GM23338 (cell line): ENCODE data around the gene DCD. TPM values are rescaled to one million over a fixed set of nuclear protein-coding genes. Genes with fewer than 3 reads are reported as not detected.

Experiments
- ATAC-seq: fragments of 200-7000 bp; cut with Tn5 transposase; 3 replicates; pipeline ENCODE4 v1.9.1; 2020
- DNase-seq: peaks from one replicate; pipeline ENCODE4 v3.0.0-alpha.2; 2015; ENCODE audit warnings: low spot score
- H2AFZ ChIP-seq: fragments of 200-600 bp; sonication (generic); 2 replicates; pipeline ENCODE4 v1.8.0; 2016; ENCODE audit warnings: antibody characterized with exemption, mild to moderate bottlenecking, moderate library complexity
- H3F3A ChIP-seq: fragments of 200-600 bp; sonication (generic); replicated peaks from 2 replicates; pipeline ENCODE4 v1.8.0; 2017; ENCODE audit warnings: antibody characterized with exemption, mixed run types, low read depth
- H3K27ac ChIP-seq: fragments of 200-600 bp; sonication (generic); 2 replicates; pipeline ENCODE4 v1.6.1; 2016; ENCODE audit warnings: low read depth
- H3K27me3 ChIP-seq: fragments of 200-600 bp; sonication (generic); 2 replicates; pipeline ENCODE4 v1.8.0; 2016; ENCODE audit warnings: mild to moderate bottlenecking, mixed run types, moderate library complexity; ENCODE audit not compliant: insufficient read depth
- H3K36me3 ChIP-seq: fragments of 200-600 bp; sonication (generic); 2 replicates; pipeline ENCODE4 v1.8.0; 2016; ENCODE audit warnings: mild to moderate bottlenecking; ENCODE audit not compliant: insufficient read depth
- H3K4me1 ChIP-seq: fragments of 200-600 bp; sonication (generic); 2 replicates; pipeline ENCODE4 v1.8.0; 2016; ENCODE audit warnings: mild to moderate bottlenecking, moderate library complexity; ENCODE audit not compliant: insufficient read depth
- H3K4me2 ChIP-seq: fragments of 200-600 bp; sonication (generic); 2 replicates; pipeline ENCODE4 v1.7.1; 2017; ENCODE audit warnings: mixed run types
- H3K4me3 ChIP-seq: fragments of 200-600 bp; sonication (generic); 2 replicates; pipeline ENCODE4 v1.6.1; 2016; ENCODE audit warnings: mixed run types
- H3K79me2 ChIP-seq: fragments of 200-600 bp; sonication (generic); replicated peaks from 2 replicates; pipeline ENCODE4 v1.8.0; 2017; ENCODE audit warnings: mild to moderate bottlenecking; ENCODE audit not compliant: insufficient read depth
- H3K9me2 ChIP-seq: fragments of 200-600 bp; sonication (generic); 2 replicates; pipeline ENCODE4 v1.8.0; 2017; ENCODE audit not compliant: insufficient read depth
- H4K20me1 ChIP-seq: fragments of 200-600 bp; sonication (generic); replicated peaks from 2 replicates; pipeline ENCODE4 v1.8.0; 2017; ENCODE audit warnings: mild to moderate bottlenecking; ENCODE audit not compliant: insufficient read depth
- H3K27ac Mint-ChIP-seq: 2 replicates; pipeline ENCODE4 v1.8.0; 2020; ENCODE audit warnings: inconsistent platforms, mild to moderate bottlenecking, moderate library complexity, mixed read lengths
- H3K27me3 Mint-ChIP-seq: 3 replicates; pipeline ENCODE4 v1.8.0; 2022; ENCODE audit warnings: low read depth, mild to moderate bottlenecking, moderate library complexity, mixed read lengths, inconsistent platforms; ENCODE audit not compliant: insufficient read depth, poor library complexity
- H3K36me3 Mint-ChIP-seq: 3 replicates; pipeline ENCODE4 v1.8.0; 2021; ENCODE audit warnings: low read depth, mild to moderate bottlenecking, inconsistent platforms, moderate library complexity, mixed read lengths
- H3K4me1 Mint-ChIP-seq: 3 replicates; pipeline ENCODE4 v1.8.0; 2020; ENCODE audit warnings: mild to moderate bottlenecking, inconsistent platforms, mixed read lengths
- H3K4me3 Mint-ChIP-seq: 3 replicates; pipeline ENCODE4 v1.8.0; 2021; ENCODE audit warnings: moderate library complexity, mild to moderate bottlenecking, inconsistent platforms, mixed read lengths
- H3K9me3 Mint-ChIP-seq: 3 replicates; pipeline ENCODE4 v1.8.0; 2020; ENCODE audit warnings: moderate library complexity, mild to moderate bottlenecking, inconsistent platforms, mixed read lengths
- CREB1 ChIP-seq: fragments of 250-450 bp; sonication (Bioruptor Pico); IDR thresholded peaks from 2 replicates; pipeline ENCODE4 v1.5.0; 2020; ENCODE audit warnings: low read depth, mild to moderate bottlenecking, moderate library complexity
- EZH2 ChIP-seq: fragments of 200-600 bp; sonication (generic); IDR thresholded peaks from one replicate; pipeline ENCODE4 v1.8.0; 2017; ENCODE audit warnings: antibody characterized with exemption, mild to moderate bottlenecking, low read depth; ENCODE audit not compliant: unreplicated experiment
- REST ChIP-seq: IDR thresholded peaks from one replicate; pipeline ENCODE4 v1.6.1; 2018; ENCODE audit warnings: antibody characterized with exemption; ENCODE audit not compliant: unreplicated experiment
- polyA plus RNA-seq: library from polyadenylated mRNA; unstranded; fragments of >200 nt; fragmentation: Nextera tagmentation; extraction: Ambion mirVana; gene quantifications from 2 replicates; pipeline ENCODE4 v1.2.1, GENCODE V29; 2016
- total RNA-seq: library from RNA; depleted of rRNA; stranded (reverse); fragments of >200 nt; shearing (Covaris generic); gene quantifications from 2 replicates; pipeline ENCODE4 v1.2.3, GENCODE V29; 2014
- TF ChIP-seq, protein P1 (sequence below), 2 experiments: fragments of 200-600 bp in 1 of 2; sonication (generic) in 1 of 2; conservative IDR thresholded peaks; 2 replicates each; pipeline versions ENCODE4 v1.5.1 to v1.6.1; 2016 to 2017; ENCODE audit warnings: antibody characterized with exemption in 2 of 2, low read depth in 2 of 2, mild to moderate bottlenecking in 2 of 2, moderate library complexity in 1 of 2
- TF ChIP-seq, protein P2 (sequence below): IDR thresholded peaks from 2 replicates; pipeline ENCODE4 v1.6.1; 2016; ENCODE audit warnings: antibody characterized with exemption

Gene DCD
- total and polyA plus RNA-seq, 2 experiments from 2014 or later = not detected

DNA sequence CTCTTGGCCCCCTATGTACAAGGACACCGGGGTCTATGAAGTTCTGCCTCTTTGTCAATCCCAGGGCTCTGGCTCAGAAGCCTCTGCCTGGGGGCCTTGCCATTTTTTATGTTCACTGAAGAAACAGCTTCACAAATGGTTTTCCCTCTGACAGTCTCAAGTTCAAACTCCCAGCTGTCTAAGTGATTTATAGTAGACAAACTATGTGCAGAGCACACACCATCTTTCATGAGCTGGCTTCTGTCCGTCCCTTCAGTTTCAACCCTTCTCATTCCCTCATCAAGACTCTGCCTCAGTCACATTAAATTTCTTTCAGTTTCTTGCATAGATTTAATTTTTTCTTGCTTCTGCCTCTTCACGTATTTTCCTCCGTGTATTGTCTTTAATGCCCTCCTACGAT, 2.7 kb upstream of the DCD start (continued):
- TF ChIP-seq REST = no peak
- TF ChIP-seq, protein P1, sequence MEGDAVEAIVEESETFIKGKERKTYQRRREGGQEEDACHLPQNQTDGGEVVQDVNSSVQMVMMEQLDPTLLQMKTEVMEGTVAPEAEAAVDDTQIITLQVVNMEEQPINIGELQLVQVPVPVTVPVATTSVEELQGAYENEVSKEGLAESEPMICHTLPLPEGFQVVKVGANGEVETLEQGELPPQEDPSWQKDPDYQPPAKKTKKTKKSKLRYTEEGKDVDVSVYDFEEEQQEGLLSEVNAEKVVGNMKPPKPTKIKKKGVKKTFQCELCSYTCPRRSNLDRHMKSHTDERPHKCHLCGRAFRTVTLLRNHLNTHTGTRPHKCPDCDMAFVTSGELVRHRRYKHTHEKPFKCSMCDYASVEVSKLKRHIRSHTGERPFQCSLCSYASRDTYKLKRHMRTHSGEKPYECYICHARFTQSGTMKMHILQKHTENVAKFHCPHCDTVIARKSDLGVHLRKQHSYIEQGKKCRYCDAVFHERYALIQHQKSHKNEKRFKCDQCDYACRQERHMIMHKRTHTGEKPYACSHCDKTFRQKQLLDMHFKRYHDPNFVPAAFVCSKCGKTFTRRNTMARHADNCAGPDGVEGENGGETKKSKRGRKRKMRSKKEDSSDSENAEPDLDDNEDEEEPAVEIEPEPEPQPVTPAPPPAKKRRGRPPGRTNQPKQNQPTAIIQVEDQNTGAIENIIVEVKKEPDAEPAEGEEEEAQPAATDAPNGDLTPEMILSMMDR (conservative IDR thresholded peaks at IDR 0.05; ENCODE audit: low read depth in 2 of 2) = no peak
- TF ChIP-seq, protein P2, sequence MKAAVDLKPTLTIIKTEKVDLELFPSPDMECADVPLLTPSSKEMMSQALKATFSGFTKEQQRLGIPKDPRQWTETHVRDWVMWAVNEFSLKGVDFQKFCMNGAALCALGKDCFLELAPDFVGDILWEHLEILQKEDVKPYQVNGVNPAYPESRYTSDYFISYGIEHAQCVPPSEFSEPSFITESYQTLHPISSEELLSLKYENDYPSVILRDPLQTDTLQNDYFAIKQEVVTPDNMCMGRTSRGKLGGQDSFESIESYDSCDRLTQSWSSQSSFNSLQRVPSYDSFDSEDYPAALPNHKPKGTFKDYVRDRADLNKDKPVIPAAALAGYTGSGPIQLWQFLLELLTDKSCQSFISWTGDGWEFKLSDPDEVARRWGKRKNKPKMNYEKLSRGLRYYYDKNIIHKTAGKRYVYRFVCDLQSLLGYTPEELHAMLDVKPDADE = no peak

DNA sequence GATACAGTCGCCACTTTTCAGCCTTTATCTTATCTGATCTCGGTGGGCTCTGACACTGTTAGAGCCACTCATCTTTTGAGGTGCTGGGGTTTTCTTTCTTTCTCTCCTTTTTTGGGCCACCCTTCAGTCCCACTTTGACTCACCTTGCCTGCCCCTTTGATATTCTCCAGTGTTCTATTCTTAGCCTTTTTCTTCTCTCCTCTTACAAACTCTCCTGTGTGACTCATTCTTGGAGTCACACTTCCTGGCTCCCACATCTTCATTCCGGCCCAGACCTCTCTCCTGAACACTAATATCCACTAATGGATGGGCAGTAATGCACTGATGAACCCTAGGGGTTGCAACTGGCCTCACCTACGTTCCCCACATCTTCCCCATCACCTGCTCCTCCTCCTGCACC, 2.2 kb upstream of the DCD start:
- no peak overlapping the region for H3K27ac Mint-ChIP-seq
- TF ChIP-seq, protein P1 (conservative IDR thresholded peaks at IDR 0.05; ENCODE audit: low read depth in 2 of 2) = no peak
- TF ChIP-seq CREB1 (CRISPR knock-in tag) (no peak), EZH2 (no peak)
- no peak overlapping the region for H3K4me3 Mint-ChIP-seq
- H3K27me3 Mint-ChIP-seq = no peaks in the 10 kb centered on the region
- Histone ChIP-seq H3K9me2 (no peaks in the 10 kb centered on the region), H3K36me3 (no peaks in the 10 kb centered on the region), H3K4me3 (no peak overlapping the region), H3K27ac (no peak overlapping the region), H3K4me2 (no peak overlapping the region), H3F3A (no peaks in the 10 kb centered on the region), H3K4me1 (no peaks in the 10 kb centered on the region), H4K20me1 (no peaks in the 10 kb centered on the region), H3K79me2 (no peaks in the 10 kb centered on the region), H3K27me3 (no peaks in the 10 kb centered on the region), H2AFZ (no peak overlapping the region)
- peaks cover 5% of the 10 kb centered on the region; the same call in 2 of the 3 replicates for H3K4me1 Mint-ChIP-seq
- H3K9me3 Mint-ChIP-seq = no peaks in the 10 kb centered on the region
- ATAC-seq (no peak), DNase-seq (no peak)
- H3K36me3 Mint-ChIP-seq = no peaks in the 10 kb centered on the region
